GM20000 (cell line): ENCODE measurements around the gene CACHD1.

Experiments
- DNase-seq: peaks from one replicate; pipeline ENCODE4 v3.0.0; 2012; ENCODE audit warnings: low spot score
- CTCF ChIP-seq: IDR thresholded peaks from 2 replicates; pipeline ENCODE4 v1.5.1; 2012; ENCODE audit warnings: mild to moderate bottlenecking, control low read depth; ENCODE audit errors: extremely low read depth, missing control alignments

CACHD1 gene

DNA sequence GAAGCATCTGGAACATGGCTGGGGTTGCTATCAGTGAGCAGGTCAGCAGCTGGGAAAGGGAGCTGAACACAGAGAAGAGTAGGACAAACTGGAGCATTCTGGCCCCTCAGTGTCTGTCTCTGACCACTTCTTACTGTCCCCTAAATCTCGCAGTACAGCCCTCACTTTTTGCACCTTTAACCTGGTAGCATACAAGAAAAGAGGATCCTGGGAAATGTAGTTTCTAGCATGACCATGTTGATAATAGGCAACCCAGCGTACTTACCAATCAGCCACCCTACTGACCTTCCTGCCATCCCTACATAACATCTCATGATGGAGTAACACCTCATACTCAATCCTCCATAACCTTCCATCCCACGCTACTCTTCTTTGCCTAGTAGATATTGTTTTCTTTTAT is 175.8 kb downstream of the CACHD1 start:
- no peak for DNase-seq
- no peak for TF ChIP-seq CTCF

GRCh38 chr1:64650411-64650810 is 180.5 kb downstream of the CACHD1 start:
- TF ChIP-seq CTCF: no peak
- DNase-seq: no peak

GRCh38 chr1:64651841-64652240 is 181.9 kb downstream of the CACHD1 start:
- DNase-seq: no peak
- no peak for TF ChIP-seq CTCF

DNA sequence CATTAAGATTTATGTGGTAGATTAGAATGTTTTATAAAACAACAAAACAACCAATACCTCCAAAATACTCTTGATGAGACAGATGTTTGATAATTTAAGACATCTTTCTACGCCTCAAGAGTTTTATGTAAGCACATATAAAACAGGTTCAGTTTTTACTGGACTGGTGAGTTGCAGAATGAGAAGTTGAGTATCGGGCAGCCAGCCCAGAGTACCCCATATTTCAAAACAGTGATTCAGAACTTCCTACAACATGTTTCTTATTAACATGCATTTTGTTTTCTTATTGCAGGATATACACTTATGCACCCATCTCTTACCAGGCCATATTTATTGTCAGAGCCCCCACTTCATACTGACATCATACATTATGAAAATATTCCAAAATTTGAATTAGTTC is 183.5 kb downstream of the CACHD1 start:
- TF ChIP-seq CTCF: no peak
- DNase-seq: no peak

DNA sequence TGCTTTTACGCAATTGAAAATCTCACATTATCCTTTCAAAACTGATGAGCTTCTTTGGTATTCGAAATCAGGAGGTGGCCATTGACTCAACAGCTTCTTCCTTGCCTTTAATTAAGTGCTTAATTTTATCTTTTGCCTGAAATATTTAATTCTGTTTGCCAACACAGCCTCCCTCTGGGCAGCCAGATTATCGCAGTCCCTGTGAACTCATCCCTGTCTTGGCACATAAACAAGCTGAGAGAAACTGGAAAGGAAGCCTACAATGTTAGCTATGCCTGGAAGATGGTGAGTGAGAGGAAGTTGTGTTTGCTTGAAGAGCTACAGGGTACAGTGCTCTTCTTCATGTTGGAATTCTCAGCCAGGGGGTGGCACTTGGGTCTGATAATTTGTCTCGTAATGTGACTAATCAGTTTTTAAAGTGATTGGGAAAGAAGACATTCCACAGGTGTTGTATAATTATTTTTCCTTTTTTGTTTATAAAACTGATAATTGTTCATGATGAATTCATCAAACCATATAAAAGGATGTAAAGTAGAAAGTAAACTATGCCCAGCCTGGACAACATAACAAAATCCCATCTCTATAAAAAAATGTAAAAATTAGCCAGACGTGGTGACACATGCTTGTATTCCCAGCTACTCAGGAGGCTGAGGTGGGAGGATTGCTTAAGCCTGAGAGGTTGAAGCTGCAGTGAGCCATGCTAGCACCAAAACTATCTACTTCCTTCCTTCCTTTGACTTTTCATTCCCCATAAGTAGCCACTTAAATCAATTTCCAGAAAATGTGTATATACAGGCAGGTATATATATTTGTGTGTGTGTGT is 184.8 kb downstream of the CACHD1 start:
- no peak for DNase-seq
- TF ChIP-seq CTCF: no peak

- TF ChIP-seq CTCF: no peak
- DNase-seq: no peak
Measured at GRCh38 chr1:64655861-64656260, 185.9 kb downstream of the CACHD1 start.

GRCh38 chr1:64659478-64660138 is 189.7 kb downstream of the CACHD1 start:
- no peak for TF ChIP-seq CTCF
- no peak for DNase-seq
